ENCODE measurements around the gene CD40. TPM values are rescaled to one million over a fixed set of nuclear protein-coding genes. Genes with fewer than 3 reads are reported as not detected.

CD40 gene
- total and polyA plus RNA-seq, 2 of the 8 experiments (the other 6 are each of a cell fraction or from before 2014, with no cell fraction given) = 14.5 to 18.8 TPM

- TF ChIP-seq CBX8 (IDR thresholded peaks at IDR 0.05; ENCODE audit: borderline replicate concordance, low read depth, low read length) = no peak
- no peak for TF ChIP-seq BACH1 (IDR thresholded peaks at IDR 0.05; ENCODE audit: low read length)
- TF ChIP-seq, protein P1, sequence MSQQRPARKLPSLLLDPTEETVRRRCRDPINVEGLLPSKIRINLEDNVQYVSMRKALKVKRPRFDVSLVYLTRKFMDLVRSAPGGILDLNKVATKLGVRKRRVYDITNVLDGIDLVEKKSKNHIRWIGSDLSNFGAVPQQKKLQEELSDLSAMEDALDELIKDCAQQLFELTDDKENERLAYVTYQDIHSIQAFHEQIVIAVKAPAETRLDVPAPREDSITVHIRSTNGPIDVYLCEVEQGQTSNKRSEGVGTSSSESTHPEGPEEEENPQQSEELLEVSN (IDR thresholded peaks at IDR 0.05) = no peak
- no peak for TF ChIP-seq CREB1 (IDR thresholded peaks at IDR 0.05)
- TF ChIP-seq NANOG (IDR thresholded peaks at IDR 0.05; ENCODE audit: insufficient read depth, low read depth, low read length, poor library complexity, severe bottlenecking) = no peak
- TF ChIP-seq NRF1 (IDR thresholded peaks at IDR 0.05; ENCODE audit: low read depth, low read length) = no peak
- no peak for TF ChIP-seq KDM5A (IDR thresholded peaks at IDR 0.05; ENCODE audit: low read length)
These were observed 17.1 kb upstream of the CD40 start (continued) for GRCh38 chr20:46100988-46101387.

All from H1 (cell line).